Lung (tissue), 12 donors: ENCODE data around the gene CMIP. TPM values are rescaled to one million over a fixed set of nuclear protein-coding genes. Genes with fewer than 3 reads are reported as not detected.

Source experiments
- ATAC-seq: fragments of 200-7000 bp; cut with Tn5 transposase; one replicate; pipeline ENCODE4 v1.9.1; 2020; ENCODE audit warnings: moderate number of reproducible peaks; ENCODE audit not compliant: insufficient read depth, low FRiP score
- DNase-seq, 3 donors: peaks; one replicate each; pipeline ENCODE4 v3.0.0-alpha.2; 2013 to 2017
- H3K27ac ChIP-seq, 2 donors: one replicate each; pipeline ENCODE4 v1.5.1; 2013; ENCODE audit warnings: mild to moderate bottlenecking in 2 of 2, moderate library complexity in 2 of 2, control low read depth in 1 of 2, inconsistent platforms in 1 of 2, low read depth in 1 of 2, low read length in 1 of 2
- H3K27me3 ChIP-seq, 3 donors: one replicate each; pipeline ENCODE4 v1.5.1; 2013; ENCODE audit warnings: low read length in 2 of 3; ENCODE audit not compliant: control insufficient read depth in 3 of 3, insufficient read depth in 3 of 3
- H3K36me3 ChIP-seq, 4 donors: one replicate each; pipeline ENCODE4 v1.5.1; 2013; ENCODE audit warnings: low read length in 4 of 4, mild to moderate bottlenecking in 1 of 4, moderate library complexity in 1 of 4; ENCODE audit not compliant: control insufficient read depth in 4 of 4, insufficient read depth in 4 of 4
- H3K4me1 ChIP-seq, 5 donors: one replicate each; pipeline ENCODE4 v1.5.1; 2013; ENCODE audit warnings: low read length in 5 of 5, mild to moderate bottlenecking in 2 of 5, moderate library complexity in 1 of 5; ENCODE audit not compliant: control insufficient read depth in 5 of 5, insufficient read depth in 5 of 5
- H3K4me3 ChIP-seq: one replicate; pipeline ENCODE4 v1.5.1; 2013; ENCODE audit warnings: mild to moderate bottlenecking, control low read depth, moderate library complexity
- H3K9ac ChIP-seq, 2 donors: one replicate each; pipeline ENCODE4 v1.5.1; 2013; ENCODE audit warnings: low read length in 2 of 2, control low read depth in 1 of 2; ENCODE audit not compliant: insufficient read depth in 1 of 2
- H3K9me3 ChIP-seq, 4 donors: one replicate each; pipeline ENCODE4 v1.5.1; 2013; ENCODE audit warnings: low read length in 3 of 4, mild to moderate bottlenecking in 1 of 4, moderate library complexity in 1 of 4; ENCODE audit not compliant: control insufficient read depth in 4 of 4, insufficient read depth in 3 of 4
- WGBS, 2 donors: extraction: QIAGEN DNeasy Blood & Tissue Kit; methylation state at CpG; one replicate each; pipeline ENCODE4 v1.1.7; 2013; 5-methylcytosine and 5-hydroxymethylcytosine counted together
- polyA plus RNA-seq, 2 donors: library from polyadenylated mRNA; stranded (reverse); fragments of 200-250 nt; gene quantifications; one replicate each; pipeline ENCODE4 v1.2.1, GENCODE V29; 2013
- total RNA-seq, 2 donors: library from RNA; depleted of rRNA in 1 of 2; stranded (reverse); fragments of >200 nt in 1 of 2; gene quantifications; one replicate each; pipeline ENCODE4 v1.2.1, GENCODE V29; 2014 to 2021
- TF ChIP-seq, protein P1 (sequence below): IDR thresholded peaks from 2 replicates; pipeline ENCODE4 v1.5.1; 2012; ENCODE audit warnings: mild to moderate bottlenecking; ENCODE audit errors: control extremely low read depth, extremely low read depth
- donor health status: control.
- donor health status: control.
- donor health status: Bipolar disorder and iron deficiency.
- donor health status: healthy.
- donor health status: DM: yes; HTN: yes; CAD: no.

Gene CMIP
- total and polyA plus RNA-seq, 4 donors = 11.8 to 80.5 (median 48.6) TPM

DNA sequence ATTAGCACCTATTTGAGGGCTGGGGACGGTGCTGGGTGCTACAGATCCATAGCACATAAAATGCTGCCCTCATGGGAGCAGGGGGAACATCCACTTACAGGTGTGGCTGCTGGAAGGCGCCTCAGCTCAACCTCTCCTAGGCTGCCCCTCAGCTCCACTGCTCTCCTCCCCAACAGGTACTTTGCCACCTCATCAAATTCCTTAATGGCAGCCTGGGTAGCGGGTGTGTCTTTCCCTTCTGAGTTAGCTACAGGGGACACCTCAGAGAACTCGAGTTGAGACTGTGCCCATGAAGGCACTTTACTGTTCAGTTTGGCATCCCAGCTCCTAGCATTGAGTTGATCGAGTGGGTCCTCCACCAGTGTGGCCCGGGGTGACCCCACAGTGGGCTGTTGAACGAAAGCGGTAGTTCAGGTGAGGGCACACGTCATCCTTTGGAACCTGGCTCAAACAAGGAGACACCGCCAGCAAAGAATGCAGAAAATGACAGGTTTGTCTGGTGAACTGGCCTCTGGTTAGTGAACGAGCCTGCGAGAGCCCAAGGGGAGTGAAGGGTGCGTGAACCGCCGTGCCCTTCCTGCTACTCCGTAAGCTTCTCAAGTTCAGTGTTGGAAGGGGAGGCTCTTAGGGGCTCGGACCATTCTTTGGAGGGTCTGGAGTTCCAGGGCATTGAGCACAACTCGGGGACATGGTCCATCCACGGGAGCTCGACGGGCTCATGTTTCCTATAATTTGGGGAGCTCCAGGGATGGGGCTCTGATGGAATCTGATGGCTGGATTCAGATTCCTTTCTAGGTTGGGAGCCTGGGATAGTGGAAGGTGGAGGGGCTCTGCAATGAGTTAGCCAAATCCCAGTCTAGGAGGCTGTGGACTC lies 3.5 kb upstream of the CMIP start:
- H3K4me1 ChIP-seq = peaks cover 0 to 9% (median 0%) of the 10 kb centered on the region in 5 donors
- H3K36me3 ChIP-seq = no peaks in the 10 kb centered on the region
- peak overlapping the region in 1 of 2 donors; percentile 13 for H3K27ac ChIP-seq
- WGBS, 2 donors = 69 to 83% methylated on average over 21 of the region's 21 CpGs
- H3K9ac ChIP-seq = no peak overlapping the region
- H3K9me3 ChIP-seq = no peaks in the 10 kb centered on the region
- ATAC-seq (no peak), DNase-seq (peak in 2 of 3 donors; percentile 29 to 39)
- TF ChIP-seq, protein P1, sequence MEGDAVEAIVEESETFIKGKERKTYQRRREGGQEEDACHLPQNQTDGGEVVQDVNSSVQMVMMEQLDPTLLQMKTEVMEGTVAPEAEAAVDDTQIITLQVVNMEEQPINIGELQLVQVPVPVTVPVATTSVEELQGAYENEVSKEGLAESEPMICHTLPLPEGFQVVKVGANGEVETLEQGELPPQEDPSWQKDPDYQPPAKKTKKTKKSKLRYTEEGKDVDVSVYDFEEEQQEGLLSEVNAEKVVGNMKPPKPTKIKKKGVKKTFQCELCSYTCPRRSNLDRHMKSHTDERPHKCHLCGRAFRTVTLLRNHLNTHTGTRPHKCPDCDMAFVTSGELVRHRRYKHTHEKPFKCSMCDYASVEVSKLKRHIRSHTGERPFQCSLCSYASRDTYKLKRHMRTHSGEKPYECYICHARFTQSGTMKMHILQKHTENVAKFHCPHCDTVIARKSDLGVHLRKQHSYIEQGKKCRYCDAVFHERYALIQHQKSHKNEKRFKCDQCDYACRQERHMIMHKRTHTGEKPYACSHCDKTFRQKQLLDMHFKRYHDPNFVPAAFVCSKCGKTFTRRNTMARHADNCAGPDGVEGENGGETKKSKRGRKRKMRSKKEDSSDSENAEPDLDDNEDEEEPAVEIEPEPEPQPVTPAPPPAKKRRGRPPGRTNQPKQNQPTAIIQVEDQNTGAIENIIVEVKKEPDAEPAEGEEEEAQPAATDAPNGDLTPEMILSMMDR = no peak
- no peaks in the 10 kb centered on the region for H3K27me3 ChIP-seq
- no peak overlapping the region for H3K4me3 ChIP-seq

DNA sequence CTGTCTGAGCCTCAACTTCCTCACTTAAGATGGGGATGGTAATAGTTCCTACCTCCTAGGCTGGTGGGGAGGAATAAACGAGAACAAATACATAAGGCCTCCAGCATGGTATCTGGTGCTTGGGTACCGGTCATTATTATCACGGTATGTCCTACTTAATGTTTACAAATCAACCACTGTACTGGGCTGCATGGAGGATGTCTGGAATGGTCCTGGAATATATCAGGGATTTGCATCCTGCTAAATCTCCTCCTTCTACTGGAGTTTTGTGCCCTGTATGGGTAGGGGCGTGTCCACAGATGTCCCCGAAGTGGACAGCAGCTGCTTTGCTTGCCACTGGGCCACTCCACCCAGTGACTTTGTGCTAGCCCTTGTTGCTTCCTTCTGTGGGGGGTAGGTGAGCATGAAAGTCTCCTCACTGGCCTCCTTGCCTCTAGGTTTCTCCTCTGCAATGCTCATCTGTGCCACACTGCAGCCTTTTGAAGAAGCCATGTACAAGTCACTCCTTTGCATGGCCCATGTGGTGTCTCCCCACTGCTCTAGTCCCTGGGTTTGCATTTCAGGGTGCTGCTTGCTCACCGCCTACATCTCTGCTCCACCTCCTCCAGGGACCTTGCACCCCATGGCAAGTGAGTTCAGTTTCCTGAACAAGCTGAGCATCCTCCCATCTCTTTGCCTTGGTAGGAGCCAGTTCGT lies 2.2 kb upstream of the CMIP start:
- 78 to 82% methylated on average over 7 of the region's 7 CpGs for WGBS, 2 donors
- Histone ChIP-seq H3K4me1 (peaks cover 0 to 20% (median 3%) of the 10 kb centered on the region in 5 donors), H3K27me3 (no peaks in the 10 kb centered on the region), H3K9ac (no peak overlapping the region), H3K27ac (no peak overlapping the region), H3K4me3 (no peak overlapping the region), H3K36me3 (no peaks in the 10 kb centered on the region), H3K9me3 (no peaks in the 10 kb centered on the region)
- DNase-seq (no peak), ATAC-seq (no peak)
- TF ChIP-seq, protein P1 = no peak

DNA sequence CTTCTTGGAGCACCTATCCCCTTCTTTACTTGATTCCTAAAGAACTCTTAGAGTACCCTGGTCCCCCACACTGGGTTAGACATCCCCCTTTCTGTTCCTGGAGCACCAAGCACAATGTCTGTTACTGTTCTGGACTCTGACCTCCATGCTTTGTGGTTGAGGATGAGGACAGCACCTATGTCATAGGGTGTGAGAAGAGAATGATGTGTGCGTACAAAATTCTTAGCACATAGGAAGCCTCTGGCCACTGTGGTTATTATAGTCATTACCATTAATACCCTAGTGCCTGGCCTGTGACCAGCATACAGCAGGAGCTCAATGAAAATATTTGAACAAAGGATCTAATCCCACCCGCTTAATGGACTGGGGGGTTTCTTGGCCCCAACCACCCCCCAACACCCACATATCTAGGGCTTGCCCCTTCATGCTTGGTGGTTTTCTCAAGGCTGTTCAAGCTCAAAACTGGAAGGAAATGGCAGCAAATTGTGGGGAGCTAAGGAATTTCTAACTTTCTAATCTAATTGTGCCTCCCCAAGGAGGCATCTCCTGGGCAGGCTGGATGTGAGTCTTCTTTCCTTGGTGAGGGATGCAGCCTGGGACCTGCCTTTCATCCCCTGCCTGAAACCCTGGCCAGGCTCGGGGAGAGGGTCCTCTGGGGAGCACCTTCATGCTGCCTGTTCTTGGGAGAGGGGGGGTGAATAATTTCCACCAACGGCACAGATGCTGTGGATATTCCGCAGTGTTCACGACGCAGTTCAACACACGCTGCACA lies 1.5 kb upstream of the CMIP start:
- Histone ChIP-seq H3K27me3 (no peaks in the 10 kb centered on the region), H3K36me3 (no peaks in the 10 kb centered on the region), H3K4me3 (no peak overlapping the region), H3K9ac (no peak overlapping the region), H3K9me3 (no peaks in the 10 kb centered on the region), H3K27ac (no peak overlapping the region), H3K4me1 (peaks cover 0 to 27% (median 5%) of the 10 kb centered on the region in 5 donors)
- TF ChIP-seq, protein P1 = no peak
- WGBS, 2 donors = 83 to 87% methylated on average over 8 of the region's 8 CpGs
- DNase-seq (no peak), ATAC-seq (no peak)
